Measurements from ENCODE around the gene RHEX.

The RHEX gene

DNA sequence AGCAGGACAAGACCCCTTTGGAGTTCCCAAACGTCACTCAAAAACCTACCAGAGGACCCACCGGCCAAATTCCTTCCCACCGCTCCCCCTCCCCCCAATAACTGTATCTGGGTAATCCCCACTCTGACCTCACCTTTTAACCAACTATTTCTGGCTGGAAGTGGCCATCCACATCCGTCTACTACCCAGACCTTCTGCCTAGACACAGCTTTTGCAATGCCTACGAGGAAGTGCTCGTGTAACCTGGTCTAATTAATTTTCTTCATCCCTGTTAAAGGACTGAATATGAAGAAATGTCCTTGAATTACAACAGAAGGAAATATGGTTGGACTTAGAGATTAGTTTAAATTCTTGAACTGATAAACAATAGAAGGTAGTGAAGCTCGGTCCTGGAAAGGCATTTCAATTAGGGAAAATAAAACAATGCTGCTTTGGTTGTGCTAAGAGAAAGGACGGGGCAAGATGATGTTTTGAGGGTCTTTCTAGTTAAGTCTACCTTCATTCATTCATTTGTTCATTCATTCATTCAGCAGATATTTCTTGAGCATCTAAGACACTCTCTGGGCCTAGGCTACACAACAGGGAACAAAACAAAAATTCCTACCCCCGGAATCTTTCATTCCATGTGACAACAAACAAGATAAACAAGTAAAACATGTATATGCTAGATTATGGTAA, 45.4 kb downstream of the RHEX start:
- DNase-seq: no peak

DNA sequence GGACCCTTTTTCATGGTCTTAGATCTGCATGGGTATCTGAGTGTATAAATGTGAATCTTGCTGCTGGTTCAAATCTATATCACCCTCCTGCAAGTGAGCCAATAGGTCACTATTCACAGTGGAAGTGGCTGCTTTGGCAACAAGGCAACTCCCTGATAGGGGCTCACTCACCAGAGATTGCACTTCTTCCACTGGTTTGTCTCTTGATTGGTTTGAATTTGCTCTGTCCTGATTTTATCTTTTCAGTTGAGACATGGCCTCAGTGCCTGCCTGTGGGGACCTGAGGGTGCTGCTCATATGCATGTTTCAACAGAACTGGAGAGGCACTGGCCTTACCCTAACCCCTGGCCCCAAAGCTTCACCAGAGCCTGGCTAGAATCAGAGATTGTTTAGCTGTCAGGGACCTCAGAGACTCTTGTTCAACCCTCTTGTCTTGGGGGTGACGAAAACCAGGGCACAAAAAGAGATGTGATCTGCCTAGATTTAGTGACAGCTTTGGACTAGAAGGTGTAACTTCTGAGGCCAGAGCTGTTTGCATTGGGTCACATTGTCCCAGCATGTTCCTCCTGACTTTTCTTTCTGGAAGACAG, 47.3 kb downstream of the RHEX start:
- no peak for DNase-seq

DNA sequence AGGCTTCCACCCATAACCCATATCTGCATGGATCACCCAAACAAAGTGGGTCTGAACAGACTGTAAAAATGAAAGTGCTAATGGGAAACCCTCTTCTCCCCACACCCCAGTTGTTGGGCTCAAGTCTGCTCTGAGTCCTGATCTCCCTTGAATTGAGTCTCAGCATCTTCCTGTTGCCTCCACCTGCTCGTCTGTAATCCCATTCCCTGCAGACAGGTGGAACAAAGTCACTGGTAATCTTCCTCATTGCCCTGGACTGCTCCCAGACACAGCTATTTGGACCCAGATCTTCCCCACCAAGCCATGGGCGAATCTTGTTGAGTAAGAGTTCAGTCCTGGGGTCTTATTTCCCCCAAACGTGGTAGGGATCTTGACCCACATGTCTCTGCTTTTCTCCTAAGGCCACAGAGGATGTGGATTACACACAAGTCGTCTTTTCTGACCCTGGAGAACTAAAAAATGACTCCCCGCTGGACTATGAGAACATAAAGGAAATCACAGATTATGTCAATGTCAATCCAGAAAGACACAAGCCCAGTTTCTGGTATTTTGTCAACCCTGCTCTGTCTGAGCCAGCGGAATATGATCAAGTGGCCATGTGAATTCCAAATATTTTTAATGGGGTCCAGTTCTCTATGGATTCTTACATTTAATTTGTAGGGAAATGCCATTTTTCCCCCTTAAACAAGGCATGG, 48.5 kb downstream of the RHEX start:
- no peak for DNase-seq

DNA sequence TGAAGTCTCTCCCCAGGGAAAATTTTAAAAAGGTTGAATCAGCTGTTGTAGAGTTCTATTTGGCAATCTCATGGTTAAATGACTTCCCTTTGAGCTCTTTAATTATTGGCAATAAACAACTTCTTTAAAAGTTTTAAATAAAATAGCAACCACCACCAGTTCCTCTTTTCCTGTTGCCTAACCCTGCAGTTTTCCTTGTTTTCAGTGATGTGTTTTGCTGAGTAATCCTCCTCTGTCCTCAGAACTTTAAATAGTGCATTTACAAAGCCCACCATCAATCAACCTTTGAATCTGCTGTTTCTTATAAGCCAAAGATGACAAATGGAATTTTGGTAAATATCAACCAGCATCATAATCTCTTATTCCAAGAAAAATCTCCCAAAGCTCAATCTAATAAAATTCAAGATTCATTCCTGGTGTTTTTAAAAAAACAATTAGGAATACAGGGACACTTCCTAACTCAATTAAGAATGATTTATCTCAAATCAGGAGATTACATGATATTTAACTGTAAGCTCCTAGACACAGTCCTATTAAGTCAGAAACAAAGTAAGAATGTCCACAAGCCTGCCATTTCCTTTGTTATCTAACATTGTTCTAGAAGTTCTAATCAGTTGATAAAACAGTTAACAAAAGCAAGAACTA, 49.4 kb downstream of the RHEX start:
- DNase-seq: no peak

DNA sequence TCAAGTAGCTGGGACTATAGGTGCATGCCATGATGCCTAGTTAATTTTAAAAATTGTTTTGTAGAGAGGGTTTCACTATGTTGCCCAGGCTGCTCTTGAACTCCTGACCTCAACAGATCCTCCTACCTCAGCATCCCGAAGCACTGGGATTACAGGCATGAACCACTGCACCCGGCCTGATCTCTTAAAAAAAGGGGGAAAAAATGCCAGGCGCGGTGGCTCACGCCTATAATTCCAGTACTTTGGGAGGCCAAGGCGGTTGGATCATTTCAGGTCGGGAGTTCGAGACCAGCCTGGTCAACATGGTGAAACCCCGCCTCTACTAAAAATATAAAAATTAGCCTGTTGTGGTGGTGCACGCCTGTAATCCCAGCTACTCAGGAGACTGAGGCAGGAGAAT, 51.0 kb downstream of the RHEX start:
- no peak for DNase-seq

DNA sequence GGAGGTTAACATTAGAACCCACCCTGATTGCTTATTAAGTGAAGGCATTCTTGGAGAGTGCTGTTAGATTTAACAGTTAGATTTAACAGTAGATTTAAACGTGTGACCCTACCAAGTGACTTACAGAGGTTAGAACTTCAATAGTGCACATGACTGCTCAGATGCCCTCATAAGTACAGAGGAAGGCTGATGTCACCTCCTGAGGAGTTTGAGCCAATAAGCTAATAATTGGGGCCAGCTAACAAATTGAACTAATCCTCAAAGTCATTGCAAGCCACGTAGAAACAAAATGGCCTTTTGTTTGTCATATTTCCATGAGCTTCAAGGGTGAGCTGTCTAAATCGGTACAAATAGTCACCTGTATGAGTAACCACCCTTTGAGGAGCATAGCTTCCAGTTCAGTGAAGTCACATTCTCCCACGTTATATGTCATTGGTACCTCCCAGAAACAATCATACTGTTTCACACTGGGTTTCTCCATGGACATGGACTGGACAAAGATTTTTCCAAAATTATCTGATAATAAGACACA, 52.6 kb downstream of the RHEX start:
- no peak for DNase-seq

DNA sequence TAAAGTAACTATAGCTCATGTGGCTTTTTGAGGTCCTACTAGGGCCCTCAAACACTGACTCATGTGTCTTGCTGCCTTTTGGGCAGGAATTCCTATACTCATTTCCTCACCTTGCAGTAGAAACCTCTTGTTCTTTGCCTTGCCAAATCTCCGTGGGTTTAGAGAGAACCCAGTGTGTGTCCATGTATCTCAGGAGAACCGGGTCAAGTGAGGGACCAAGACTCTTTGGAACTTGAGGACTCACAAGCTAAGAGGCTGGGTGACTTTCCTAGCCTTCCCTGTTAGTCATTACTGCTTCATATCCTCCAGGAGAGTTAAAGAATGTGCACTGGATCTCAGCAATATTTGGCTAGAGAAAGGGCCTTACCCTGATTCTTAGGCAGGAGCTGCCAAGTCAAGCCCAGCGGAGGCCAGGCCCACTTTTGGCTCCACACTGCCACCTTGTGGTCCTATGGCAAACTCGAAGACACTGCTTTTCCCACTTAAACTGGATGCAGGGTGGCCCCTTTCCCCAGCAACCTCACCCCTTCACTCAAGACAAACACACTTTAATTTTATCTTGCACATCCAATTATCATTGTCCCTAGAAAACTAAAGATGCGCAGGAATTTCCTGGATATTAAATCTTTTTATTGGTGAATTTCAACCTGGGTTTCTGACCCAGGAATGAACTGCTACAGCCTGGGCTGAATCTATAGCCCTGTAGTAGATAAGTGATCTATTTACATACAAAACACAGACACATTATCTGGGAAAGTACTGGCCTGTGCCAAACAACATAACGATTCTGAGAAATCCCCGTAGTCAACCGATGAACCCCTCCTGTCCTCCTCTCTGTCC, 53.6 kb downstream of the RHEX start:
- peak; percentile 63 for DNase-seq

DNA sequence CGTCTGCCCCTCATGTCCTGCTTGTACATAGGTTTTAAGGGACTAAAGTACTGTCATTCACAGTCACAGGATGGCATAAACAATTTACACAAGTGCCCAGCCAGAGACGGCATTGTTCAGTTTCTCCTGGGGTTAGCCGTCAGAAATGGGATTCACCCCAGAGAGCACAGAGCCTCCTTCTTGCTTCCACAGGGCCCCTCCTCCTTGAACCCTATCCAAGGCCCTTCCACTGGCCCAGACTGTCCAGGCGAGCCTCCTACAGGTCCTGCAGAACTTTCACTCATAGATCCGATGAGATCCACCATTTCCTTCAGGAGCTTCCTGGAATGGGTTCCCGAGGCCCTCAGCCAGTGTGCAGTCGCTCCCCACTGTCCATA, 54.2 kb downstream of the RHEX start:
- DNase-seq: no peak

DNA sequence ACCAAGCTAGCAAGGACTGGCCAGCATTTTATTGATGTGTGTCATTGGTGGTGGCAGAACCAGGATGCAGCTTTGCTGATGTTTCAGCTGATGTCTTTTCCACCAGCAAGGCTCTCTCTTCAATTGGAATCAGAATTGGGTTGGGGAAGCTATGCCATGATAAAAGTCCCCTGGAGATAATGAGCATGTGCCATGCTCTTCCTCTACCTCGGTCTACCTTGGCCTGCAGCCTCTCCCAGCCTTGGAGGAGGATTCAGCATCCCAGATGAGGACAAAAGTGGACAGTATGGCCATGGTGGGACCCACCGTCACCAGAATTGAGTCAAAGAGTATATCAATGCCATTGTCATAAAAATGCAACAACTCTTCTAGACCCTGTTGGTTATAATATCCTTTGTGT, 55.7 kb downstream of the RHEX start:
- DNase-seq: no peak

DNA sequence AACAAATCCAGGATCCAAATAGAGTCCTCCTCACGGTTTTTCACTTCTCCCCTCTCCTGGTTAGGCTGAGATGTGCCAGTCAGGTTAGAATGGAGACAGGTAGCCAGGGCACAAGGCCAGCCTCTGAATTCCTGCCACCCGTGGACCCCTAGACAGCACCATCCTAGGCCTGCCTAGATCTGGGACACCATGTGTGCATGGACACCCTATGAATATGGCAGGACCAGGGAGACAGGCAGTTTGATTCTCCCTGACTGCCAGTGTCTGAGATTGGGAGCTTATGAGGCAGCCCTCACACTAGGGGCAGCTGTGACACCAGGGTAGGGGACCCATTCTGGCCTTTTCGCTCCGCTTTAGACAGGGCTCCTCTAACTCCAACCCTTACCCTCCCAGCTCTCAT, 56.7 kb downstream of the RHEX start:
- DNase-seq: no peak

DNA sequence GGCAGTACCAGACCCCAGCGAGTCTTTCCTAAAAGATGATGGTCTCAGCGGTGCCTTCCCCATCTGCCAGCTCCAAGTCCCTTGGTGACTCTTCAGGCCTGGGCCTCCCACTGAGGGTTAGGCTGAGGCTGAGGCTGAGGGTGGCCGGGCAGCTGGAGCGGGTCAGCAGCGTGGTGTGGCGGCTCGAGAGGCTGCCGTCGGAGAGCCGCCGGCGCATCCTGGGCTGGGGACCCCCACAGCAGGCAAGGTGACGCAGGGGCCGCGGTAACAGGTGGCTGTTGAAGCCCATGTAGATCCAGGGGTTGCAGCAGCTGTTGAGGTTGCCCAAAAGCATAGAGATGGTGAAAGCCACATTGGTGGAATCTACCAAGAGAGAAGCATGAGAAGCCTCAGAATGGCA, 57.2 kb downstream of the RHEX start:
- no peak for DNase-seq

DNA sequence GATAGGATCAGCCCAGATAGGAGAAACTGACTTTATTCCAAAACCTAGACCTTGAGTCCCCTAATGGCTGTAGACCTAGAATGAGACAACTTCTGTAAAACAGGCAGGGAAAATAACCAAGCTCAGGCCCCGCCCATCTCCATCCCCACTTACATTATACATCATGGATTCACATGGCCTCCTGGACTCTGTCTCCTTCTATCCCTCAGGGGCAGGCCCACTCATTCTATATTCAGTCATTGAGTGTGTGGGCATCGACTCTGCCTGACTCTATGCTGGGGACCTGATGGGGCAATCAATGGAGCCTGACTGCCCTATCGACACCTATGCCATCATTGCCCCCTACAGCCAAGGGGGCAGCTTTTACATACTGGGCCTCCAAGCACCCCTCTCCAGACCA, 57.8 kb downstream of the RHEX start:
- DNase-seq: no peak

DNA sequence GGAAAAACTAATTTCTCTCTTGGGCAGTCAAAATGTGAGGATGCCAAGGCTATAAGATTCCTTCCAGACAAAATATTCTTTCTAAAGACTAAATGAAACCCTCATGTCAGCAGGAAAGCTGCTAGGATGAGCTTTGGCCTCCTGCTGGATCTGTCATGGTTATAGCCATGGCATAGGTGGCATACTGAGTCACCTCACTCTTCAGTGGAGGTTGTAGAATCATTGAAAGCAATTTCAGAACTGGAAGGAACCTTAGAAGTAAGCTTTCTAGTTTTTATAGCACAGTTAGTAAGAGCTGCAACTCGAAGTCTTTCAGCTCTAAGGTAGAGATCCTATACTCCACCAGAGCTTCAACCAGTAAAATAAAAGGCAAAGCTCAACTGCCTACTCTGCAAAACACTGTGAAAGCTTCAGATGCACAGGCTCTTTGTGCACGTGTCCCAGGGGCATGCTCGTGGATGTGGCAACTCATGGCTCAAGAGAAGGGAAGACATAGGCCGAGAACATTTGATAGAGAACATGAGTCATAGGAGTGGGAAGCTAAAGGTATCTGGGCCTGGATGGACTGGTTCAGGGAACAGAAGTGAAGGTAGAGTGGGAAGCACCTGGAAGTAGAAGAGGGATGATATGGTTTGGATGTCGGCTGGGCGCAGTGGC, 58.4 kb downstream of the RHEX start:
- no peak for DNase-seq

DNA sequence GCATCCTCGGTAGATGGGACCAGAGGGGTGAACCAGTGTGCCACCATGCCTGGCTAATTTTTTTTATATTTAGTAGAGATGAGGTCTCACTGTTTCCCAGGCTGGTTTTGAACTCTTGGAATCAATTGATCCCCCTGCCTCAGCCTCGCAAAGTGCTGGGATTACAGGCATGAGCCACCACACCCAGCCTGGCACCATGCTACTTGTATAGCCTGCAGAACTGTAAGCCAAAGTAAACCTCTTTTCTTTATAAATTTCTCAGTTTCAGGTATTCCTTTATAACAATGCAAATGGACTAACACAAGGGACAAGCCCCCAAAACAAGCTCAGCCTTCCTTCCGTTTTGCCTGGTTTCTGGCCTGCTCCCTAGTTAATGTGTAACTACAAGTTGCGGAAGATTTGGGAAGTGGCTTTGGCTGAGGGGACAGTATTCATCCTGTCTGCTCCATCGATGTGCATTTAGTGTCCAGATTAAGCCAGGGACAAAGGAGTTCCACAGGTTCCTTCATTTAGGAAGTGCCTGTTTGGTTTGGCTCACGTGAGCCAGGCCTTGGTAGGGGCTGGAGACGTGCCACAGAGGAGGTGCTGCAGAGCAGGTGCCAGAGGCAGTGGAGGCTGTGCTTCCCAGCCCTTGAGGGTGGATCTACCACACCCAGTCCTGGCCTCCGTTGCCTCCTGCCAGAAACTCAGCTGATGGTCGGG, 59.8 kb downstream of the RHEX start:
- DNase-seq: no peak

DNA sequence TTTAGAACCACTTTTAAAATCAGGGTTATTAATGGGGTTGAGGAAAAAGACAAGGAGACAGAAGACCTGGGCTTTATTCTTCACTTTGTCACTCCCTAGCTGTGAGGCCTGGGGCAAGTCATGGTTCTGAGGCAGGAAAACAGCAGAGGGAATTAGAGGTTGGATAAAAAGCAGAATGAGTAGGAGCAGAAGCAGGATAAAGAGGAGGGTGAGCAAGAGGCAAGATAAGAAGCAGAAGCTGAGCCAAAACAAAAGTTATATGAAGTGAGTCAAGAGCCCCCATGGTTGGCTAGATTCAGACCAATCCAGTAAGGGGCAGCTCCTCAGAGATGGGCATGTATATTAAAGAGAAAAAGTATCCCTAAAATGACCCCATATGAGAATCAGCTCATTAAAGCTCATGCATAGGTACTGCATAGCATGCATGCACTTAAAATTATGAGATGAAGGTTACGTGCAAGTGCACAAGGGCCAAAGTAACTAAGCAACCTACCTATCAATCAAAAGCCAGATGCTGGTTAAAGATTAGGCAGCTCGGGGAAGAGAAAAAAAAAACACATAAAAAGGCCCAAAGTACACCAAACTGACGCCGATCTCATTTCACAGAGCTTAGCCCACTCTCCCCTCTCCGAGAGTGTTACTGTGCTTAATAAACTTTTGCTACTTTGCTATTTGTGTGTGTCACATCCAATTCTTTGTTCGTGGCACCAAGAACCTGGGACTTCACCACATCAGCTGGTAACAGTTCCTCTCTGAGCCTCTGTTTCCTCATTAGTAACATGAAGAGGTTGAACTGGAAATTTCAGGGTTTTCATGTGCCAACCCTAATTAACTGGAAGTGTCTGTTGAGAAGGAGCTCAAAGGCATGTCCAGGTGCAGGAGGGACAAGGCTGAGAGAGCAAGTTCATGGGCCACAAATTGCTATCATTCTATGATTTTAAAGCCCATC, 62.0 kb downstream of the RHEX start:
- no peak for DNase-seq

DNA sequence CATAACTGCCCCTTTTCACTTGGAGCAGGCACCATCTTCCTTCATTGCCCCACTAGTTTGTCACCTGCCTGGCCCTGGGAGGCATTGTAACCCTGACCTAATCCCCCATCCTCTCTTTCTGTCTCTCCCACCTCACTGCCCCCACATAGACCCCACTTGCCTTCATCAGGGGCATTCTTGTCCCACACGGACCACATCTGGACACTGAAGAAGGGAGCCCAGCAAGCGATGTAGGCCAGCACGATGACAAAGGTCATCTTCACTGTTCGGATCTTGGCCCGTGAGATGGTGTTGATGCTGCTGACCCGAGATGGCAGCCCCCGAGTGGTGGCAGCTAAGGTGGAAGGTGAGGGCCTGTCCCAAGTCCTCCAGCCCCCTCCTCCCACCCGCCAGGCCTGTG, 62.8 kb downstream of the RHEX start:
- no peak for DNase-seq

DNA sequence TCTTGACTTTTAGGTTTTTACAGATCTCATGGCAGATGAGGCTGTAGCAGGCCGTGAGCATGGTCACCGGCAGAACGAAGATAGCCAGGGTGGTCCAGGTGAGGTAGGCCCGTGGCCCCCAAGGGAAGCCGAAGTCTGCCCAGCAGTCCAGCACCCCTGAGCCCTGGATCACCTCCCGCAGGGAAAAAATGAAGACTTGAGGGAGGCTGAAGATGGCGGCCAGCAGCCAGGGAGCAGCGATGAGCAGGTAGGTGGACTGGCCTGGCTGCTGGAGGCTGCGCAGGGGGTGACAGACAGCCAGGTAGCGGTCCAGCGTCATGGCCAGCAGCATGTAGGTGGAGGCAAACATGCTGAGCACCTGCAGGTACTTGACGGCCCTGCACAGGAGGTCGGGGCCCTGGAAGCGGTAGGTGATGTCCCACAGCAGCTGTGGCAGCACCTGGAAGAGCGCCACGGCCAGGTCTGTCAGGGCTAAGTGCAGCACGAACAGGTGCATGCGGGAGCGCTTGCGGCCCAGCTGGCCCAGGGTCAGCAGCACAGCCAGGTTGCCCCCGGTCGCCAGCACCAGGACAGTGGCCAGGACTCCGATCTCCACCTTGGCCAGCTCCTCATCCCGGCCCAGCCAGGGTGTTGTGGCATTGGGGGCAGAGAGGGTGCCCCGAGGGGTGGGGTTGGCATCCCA, 63.4 kb downstream of the RHEX start:
- no peak for DNase-seq

DNA sequence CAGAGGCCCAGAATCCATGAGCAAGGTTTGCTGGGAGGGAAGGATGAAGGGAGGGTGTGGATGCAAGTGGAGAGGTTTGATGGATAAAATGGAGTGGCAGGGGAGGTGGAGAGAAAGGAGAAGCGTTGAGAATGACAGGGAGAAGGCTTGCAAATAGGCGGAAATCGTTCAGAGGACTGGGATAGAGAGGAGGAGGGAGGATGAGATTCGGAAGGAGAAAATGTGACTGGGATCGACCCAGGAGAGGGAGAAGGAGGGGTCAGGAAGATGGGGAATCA, 63.8 kb downstream of the RHEX start:
- DNase-seq: peak; percentile 51

DNA sequence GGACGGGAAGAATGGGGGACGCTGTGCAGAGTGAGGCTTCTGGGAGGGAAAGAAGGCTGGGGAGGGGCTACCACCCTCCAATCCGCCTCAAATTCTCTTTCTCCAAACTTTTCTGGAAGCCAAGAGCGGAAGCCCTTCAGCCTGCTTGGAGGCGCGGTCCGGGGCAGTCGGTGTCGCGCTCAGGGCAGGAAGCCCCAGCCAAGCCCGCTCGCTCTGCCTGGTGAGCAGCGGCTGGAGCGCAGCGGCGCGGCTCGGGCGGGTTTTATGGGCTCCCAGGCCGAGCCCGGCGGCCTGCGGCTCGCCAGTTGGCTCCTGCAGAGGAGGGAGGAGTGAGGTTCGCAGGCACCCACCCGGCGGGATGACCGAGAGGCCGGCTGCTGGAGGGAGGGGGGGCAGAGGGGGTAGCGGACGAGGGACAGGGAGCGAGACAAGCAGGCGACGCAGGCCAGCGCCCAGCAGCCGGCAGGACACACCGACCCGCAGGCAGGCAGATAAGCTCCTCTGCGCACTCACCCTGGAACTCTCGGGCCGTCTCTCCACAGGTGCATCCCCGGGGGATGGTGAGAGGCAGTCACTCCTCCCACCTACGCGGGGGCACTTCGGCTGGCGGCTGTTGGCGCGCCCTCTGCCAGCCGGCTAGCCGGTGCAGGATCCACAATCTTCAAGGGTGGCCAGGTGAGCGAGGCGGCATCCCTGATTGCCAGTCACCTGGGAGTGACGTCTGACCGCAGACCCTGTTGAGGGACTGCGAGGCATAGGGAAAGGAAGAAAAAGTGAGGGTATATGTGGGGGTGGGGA, 64.4 kb downstream of the RHEX start, which contains the start of gene AVPR1B:
Gene AVPR1B, minus strand, starts transcription at position 238 of the 798 bp plus-strand sequence. CDS start 498 bp downstream, outside the sequence.
- DNase-seq: peak; percentile 75
